ENCODE results near the gene IL1R2.

DNA sequence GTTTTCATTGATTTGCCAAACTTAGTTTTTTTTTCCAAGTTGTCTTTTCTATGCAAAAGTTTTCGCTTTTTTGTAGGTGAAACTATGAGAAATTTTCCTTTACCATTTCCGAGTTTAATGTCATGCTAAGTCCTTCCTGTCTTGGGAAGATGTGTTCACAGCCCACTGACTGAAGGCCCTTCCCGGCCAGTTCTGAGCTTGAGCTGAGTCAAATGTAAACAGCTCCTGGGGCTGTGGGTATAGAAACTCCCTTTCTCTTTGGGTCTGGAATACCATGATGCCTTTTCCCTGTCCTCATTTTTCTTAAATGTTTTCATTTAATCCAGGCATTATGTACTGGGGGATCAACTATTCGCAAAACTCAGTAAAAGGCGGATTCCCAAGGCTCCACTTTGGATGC lies 81.0 kb downstream of the IL1R2 start:
- TF ChIP-seq, protein P1, sequence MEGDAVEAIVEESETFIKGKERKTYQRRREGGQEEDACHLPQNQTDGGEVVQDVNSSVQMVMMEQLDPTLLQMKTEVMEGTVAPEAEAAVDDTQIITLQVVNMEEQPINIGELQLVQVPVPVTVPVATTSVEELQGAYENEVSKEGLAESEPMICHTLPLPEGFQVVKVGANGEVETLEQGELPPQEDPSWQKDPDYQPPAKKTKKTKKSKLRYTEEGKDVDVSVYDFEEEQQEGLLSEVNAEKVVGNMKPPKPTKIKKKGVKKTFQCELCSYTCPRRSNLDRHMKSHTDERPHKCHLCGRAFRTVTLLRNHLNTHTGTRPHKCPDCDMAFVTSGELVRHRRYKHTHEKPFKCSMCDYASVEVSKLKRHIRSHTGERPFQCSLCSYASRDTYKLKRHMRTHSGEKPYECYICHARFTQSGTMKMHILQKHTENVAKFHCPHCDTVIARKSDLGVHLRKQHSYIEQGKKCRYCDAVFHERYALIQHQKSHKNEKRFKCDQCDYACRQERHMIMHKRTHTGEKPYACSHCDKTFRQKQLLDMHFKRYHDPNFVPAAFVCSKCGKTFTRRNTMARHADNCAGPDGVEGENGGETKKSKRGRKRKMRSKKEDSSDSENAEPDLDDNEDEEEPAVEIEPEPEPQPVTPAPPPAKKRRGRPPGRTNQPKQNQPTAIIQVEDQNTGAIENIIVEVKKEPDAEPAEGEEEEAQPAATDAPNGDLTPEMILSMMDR (conservative IDR thresholded peaks at IDR 0.05 in 1 of 2, IDR thresholded peaks at IDR 0.05 in 1 of 2; ENCODE audit: low read depth in 1 of 2, low read length in 2 of 2): no peak
- no peak for TF ChIP-seq EZH2 (IDR thresholded peaks at IDR 0.05; ENCODE audit: low read length, missing control alignments)
